22Rv1 (cell line): ENCODE data around the gene TBC1D2B.

Source experiments
- H3K27ac ChIP-seq: fragments of 450-650 bp; 2 replicates; pipeline ENCODE4 v1.5.1; 2017
- CTCF ChIP-seq: fragments of 450-650 bp; IDR thresholded peaks from 2 replicates; pipeline ENCODE4 v1.5.1; 2017; ENCODE audit warnings: mild to moderate bottlenecking
- ZFX ChIP-seq: fragments of 450-650 bp; IDR thresholded peaks from 2 replicates; pipeline ENCODE4 v1.6.1; 2017; ENCODE audit warnings: antibody characterized with exemption, borderline replicate concordance

The TBC1D2B gene

GRCh38 chr15:78003539-78004008 is 73.9 kb downstream of the TBC1D2B start:
- TF ChIP-seq ZFX (no peak), CTCF (no peak)
- H3K27ac ChIP-seq, result no peak overlapping the region

- H3K27ac ChIP-seq, result no peak overlapping the region
These were observed 74.5 kb downstream of the TBC1D2B start for GRCh38 chr15:78002996-78003395.

GRCh38 chr15:78001656-78002055 is 75.9 kb downstream of the TBC1D2B start:
- H3K27ac ChIP-seq, result no peak overlapping the region
- TF ChIP-seq ZFX (no peak), CTCF (no peak)

More at GRCh38 chr15:78002996-78003395, 74.5 kb downstream of the TBC1D2B start:
- TF ChIP-seq CTCF (no peak), ZFX (no peak)

GRCh38 chr15:78000927-78001249 is 76.6 kb downstream of the TBC1D2B start:
- H3K27ac ChIP-seq, result no peak overlapping the region
- TF ChIP-seq ZFX, result no peak
- TF ChIP-seq CTCF, result no peak

GRCh38 chr15:78000091-78000926 is 77.2 kb downstream of the TBC1D2B start:
- no peak overlapping the region for H3K27ac ChIP-seq
- peak; percentile 81 for TF ChIP-seq CTCF
- no peak for TF ChIP-seq ZFX

- no peak overlapping the region for H3K27ac ChIP-seq
These were observed 78.0 kb downstream of the TBC1D2B start for GRCh38 chr15:77999486-77999885.

More at GRCh38 chr15:77999486-77999885, 78.0 kb downstream of the TBC1D2B start:
- no peak for TF ChIP-seq CTCF
- no peak for TF ChIP-seq ZFX
